Measurements from ENCODE around the gene APOA4. TPM values are rescaled to one million over a fixed set of nuclear protein-coding genes. Genes with fewer than 3 reads are reported as not detected.

Gene APOA4
- not detected for total RNA-seq

- H3K9me3 ChIP-seq: no peaks in the 10 kb centered on the region
- intact Hi-C loops (cut with DNase I; ENCODE audit: low total_unique reads): no loop called here
- no peaks in the 10 kb centered on the region for H3K4me1 ChIP-seq
- H3K4me3 ChIP-seq: no peak within 1 kb of the TSS
- DNase-seq: no peak
- H3K36me3 ChIP-seq: no peaks in the 10 kb centered on the region
- no peak within 1 kb of the TSS for H3K27ac ChIP-seq
- TF ChIP-seq POLR2A (IDR thresholded peaks at IDR 0.05) (no peak), CTCF (IDR thresholded peaks at IDR 0.05) (no peak)
- no peaks in the 10 kb centered on the region for H3K27me3 ChIP-seq
These were observed at the start of gene APOA4 for GRCh38 chr11:116823031-116823843. Gene APOA4 (minus strand): TSS chr11:116823304. CDS start chr11:116823191, 113 bp downstream.

- H3K4me3 ChIP-seq: no peak overlapping the region
- intact Hi-C loops (cut with DNase I; ENCODE audit: low total_unique reads): loop anchor here (10.0 kb wide), 1 partner anchor 244 kb away; no protein-coding TSS in a partner anchor
- H3K4me1 ChIP-seq: no peaks in the 10 kb centered on the region
- H3K27me3 ChIP-seq: no peaks in the 10 kb centered on the region
- no peak overlapping the region for H3K27ac ChIP-seq
- no peaks in the 10 kb centered on the region for H3K9me3 ChIP-seq
- DNase-seq: no peak
- TF ChIP-seq POLR2A (IDR thresholded peaks at IDR 0.05) (no peak), CTCF (IDR thresholded peaks at IDR 0.05) (no peak)
- no peaks in the 10 kb centered on the region for H3K36me3 ChIP-seq
These were observed 48.1 kb upstream of the APOA4 start for GRCh38 chr11:116871248-116871647.

GRCh38 chr11:116870054-116870453 is 47.0 kb upstream of the APOA4 start:
- H3K36me3 ChIP-seq: no peaks in the 10 kb centered on the region
- TF ChIP-seq POLR2A (IDR thresholded peaks at IDR 0.05) (no peak), CTCF (IDR thresholded peaks at IDR 0.05) (no peak)
- intact Hi-C loops (cut with DNase I; ENCODE audit: low total_unique reads): loop anchor here (10.0 kb wide), 1 partner anchor 245 kb away; no protein-coding TSS in a partner anchor

GRCh38 chr11:116869610-116870009 is 46.5 kb upstream of the APOA4 start:
- no peaks in the 10 kb centered on the region for H3K36me3 ChIP-seq
- intact Hi-C loops (cut with DNase I; ENCODE audit: low total_unique reads): loop anchor here (10.0 kb wide), 1 partner anchor 245 kb away; no protein-coding TSS in a partner anchor

More at GRCh38 chr11:116870054-116870453, 47.0 kb upstream of the APOA4 start:
- Histone ChIP-seq H3K27ac (no peak overlapping the region), H3K9me3 (no peaks in the 10 kb centered on the region), H3K4me1 (no peaks in the 10 kb centered on the region), H3K4me3 (no peak overlapping the region), H3K27me3 (no peaks in the 10 kb centered on the region)
- DNase-seq: no peak

More at GRCh38 chr11:116869610-116870009, 46.5 kb upstream of the APOA4 start:
- H3K27me3 ChIP-seq: no peaks in the 10 kb centered on the region
- TF ChIP-seq CTCF (IDR thresholded peaks at IDR 0.05) (no peak), POLR2A (IDR thresholded peaks at IDR 0.05) (no peak)
- no peak overlapping the region for H3K27ac ChIP-seq
- no peak for DNase-seq
- H3K4me1 ChIP-seq: no peaks in the 10 kb centered on the region
- no peaks in the 10 kb centered on the region for H3K9me3 ChIP-seq
- no peak overlapping the region for H3K4me3 ChIP-seq

Measured in uterus (tissue), 4 donors.